ENCODE measurements around the gene STK10.

- TF ChIP-seq CTCF (IDR thresholded peaks at IDR 0.05): no peak
- TF ChIP-seq POLR2A (IDR thresholded peaks at IDR 0.05): no peak
Measured at GRCh38 chr5:172082180-172082579, 105.8 kb downstream of the STK10 start.

Data from body of pancreas (tissue), 4 donors.